OCI-LY7 (cell line): Measurements from ENCODE around the gene ANO1.

Experiments used
- EZH2phosphoT487 ChIP-seq: fragments of 200-600 bp; sonication (generic); IDR thresholded peaks from 2 replicates; pipeline ENCODE4 v1.6.1; 2018; ENCODE audit warnings: low read depth, borderline replicate concordance, mild to moderate bottlenecking, mixed run types, antibody characterized with exemption, low read length, moderate library complexity, mixed read lengths
- TF ChIP-seq, protein P1 (sequence below): fragments of 200-600 bp; sonication (generic); conservative IDR thresholded peaks from 2 replicates; pipeline ENCODE4 v1.5.1; 2014; ENCODE audit warnings: mild to moderate bottlenecking, antibody characterized with exemption, low read length, moderate library complexity, mixed read lengths

DNA sequence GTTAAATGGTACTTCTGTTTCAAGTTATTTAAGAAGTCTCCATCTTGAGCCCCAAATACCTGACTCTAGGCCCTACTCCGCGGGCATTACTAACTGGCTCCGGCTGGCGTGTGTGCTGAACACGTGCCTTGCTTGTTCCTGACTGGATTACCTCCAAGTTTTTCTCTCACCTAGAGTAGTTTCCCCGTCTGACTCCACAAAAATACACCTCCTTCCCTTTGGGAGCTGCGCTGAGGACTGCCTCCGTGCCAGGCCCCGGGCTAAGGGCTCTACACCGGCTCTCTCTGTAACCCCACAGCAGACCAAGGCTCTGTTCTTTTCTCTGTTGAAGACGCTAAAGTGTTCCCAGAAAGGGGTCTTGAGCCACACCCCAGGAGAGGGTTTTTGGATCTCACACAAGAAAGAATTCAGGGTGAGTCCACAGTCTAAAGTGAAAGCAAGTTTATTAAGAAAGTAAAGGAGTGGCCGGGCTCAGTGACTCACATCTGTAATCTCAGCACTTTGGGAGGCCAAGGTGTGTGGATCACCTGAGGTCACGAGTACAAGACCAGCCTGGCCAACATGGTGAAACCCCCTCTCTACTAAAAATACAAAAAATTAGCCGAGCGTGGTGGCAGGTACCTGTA lies 61.8 kb downstream of the ANO1 start:
- TF ChIP-seq, protein P1, sequence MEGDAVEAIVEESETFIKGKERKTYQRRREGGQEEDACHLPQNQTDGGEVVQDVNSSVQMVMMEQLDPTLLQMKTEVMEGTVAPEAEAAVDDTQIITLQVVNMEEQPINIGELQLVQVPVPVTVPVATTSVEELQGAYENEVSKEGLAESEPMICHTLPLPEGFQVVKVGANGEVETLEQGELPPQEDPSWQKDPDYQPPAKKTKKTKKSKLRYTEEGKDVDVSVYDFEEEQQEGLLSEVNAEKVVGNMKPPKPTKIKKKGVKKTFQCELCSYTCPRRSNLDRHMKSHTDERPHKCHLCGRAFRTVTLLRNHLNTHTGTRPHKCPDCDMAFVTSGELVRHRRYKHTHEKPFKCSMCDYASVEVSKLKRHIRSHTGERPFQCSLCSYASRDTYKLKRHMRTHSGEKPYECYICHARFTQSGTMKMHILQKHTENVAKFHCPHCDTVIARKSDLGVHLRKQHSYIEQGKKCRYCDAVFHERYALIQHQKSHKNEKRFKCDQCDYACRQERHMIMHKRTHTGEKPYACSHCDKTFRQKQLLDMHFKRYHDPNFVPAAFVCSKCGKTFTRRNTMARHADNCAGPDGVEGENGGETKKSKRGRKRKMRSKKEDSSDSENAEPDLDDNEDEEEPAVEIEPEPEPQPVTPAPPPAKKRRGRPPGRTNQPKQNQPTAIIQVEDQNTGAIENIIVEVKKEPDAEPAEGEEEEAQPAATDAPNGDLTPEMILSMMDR: no peak
- TF ChIP-seq EZH2phosphoT487: no peak
